GM21825 (cell line): ENCODE measurements around the gene HOXA3.

ENCODE experiments used
- ATAC-seq: cut with Tn5 transposase; IDR thresholded peaks from one replicate; pipeline ENCODE4 v1.9.1; 2021; ENCODE audit warnings: mild to moderate bottlenecking, moderate library complexity; ENCODE audit not compliant: unreplicated experiment

HOXA3 gene

DNA sequence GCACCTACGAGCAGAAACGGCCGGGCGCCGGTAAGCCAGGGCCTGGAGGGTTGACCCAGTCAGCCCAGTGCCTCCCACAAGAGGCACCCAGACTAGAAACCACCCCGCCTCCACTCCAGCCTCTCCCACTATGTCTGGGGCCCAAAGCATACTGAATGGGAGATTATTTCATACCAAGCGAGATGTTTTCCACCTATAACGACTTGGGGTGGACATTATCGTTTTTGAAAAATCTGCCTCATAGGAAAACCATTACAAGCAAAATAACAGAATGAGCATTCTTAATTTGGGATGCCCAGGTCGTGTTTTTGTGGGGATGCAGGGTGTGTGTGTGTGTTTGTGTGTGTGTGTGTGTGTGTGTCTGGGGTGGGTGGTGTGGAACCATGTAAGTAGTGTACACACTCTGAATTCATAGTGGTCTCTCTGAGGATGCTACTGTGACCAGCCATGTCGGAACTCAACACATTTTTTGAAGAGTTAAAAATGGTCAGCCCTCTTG lies 6.4 kb downstream of the HOXA3 start:
- no peak for ATAC-seq

DNA sequence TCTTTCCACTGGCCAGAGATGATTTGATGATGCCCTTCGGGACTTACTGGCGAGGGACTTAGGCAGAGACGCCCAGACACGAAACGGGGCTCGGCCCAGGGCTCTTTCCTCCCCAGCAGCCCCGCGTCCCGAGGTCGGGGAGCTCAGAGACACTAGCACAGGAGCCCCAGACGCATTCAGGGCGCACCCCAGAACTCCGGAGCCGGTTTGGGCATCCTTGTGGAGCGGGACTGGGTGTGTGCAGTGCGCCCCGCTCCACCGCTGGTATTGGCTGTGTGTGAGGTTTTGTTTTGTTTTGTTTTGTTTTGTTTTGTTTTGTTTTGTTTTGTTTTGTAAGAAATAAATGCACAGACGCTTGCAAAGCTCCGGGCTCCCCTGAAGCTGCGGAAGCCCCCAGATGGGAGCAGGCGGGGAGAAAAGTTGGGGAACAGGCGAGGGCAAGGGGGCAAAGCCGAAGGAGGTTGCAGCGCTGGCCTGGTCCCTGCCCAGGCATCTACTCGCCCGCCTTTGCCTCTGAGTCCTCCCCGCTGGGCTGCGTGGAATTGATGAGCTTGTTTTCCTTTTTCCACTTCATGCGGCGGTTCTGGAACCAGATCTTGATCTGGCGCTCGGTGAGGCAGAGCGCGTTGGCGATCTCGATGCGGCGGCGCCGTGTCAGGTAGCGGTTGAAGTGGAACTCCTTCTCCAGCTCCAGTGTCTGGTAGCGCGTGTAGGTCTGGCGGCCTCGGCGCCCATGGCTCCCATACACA lies 7.0 kb downstream of the HOXA3 start:
- no peak for ATAC-seq

DNA sequence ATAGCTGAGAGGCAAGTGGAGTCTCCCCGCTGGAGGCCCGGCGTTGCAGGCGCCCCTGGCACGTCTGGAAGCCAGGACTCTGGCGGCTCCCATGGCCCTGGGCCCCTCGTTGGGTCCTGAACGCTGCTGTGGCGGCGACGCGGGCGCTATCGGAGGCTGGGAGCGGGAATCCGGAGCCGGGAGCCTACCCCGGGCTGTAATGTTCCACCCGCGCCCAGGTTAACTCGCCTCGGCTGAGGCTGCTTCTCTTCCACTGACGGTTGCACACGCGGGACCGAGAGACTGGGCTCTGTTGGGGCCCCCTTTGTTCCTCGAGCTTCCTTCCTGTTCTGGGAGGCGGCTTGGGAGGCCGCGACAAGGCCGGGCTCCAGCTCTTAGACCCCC lies 7.6 kb downstream of the HOXA3 start:
- no peak for ATAC-seq

DNA sequence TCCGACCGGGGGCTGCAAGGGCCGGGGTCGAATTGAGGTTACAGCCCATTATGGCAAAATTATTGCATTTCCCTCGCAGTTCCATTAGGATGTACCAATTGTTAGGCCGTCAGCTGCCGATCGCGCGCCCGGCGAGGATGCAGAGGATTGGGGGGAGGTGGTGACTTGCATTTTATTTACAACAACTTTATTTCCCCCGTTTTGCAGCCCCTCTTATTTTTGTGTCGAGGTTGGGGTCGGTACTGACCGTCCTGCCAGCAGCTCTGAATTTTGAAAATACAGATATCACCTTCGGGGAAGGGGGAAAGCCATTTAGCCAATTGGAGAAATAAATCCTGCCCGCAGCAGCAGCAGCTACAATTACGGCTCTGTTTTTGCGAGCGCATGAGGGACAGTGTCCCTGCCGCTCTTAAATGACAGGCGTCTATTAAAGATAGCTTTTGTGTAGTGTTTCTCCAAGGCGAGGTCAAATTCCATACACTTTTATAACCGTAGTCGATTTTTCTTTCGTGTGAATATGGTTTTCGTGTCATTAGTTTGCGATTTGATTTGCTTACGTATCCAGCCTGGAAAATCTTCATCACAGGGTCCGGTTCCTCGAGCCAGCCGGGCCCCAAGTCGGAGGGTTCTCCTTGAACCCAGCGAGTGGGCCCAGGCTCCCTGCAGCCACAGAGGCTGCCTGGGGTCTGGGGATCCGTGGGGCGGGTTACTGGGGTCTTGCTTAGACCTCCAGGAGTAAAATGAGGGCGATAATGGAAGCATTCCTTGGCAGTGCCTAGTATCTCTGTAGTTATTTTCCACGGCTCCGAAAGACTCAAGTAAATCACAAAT lies 8.2 kb downstream of the HOXA3 start:
- no peak for ATAC-seq

DNA sequence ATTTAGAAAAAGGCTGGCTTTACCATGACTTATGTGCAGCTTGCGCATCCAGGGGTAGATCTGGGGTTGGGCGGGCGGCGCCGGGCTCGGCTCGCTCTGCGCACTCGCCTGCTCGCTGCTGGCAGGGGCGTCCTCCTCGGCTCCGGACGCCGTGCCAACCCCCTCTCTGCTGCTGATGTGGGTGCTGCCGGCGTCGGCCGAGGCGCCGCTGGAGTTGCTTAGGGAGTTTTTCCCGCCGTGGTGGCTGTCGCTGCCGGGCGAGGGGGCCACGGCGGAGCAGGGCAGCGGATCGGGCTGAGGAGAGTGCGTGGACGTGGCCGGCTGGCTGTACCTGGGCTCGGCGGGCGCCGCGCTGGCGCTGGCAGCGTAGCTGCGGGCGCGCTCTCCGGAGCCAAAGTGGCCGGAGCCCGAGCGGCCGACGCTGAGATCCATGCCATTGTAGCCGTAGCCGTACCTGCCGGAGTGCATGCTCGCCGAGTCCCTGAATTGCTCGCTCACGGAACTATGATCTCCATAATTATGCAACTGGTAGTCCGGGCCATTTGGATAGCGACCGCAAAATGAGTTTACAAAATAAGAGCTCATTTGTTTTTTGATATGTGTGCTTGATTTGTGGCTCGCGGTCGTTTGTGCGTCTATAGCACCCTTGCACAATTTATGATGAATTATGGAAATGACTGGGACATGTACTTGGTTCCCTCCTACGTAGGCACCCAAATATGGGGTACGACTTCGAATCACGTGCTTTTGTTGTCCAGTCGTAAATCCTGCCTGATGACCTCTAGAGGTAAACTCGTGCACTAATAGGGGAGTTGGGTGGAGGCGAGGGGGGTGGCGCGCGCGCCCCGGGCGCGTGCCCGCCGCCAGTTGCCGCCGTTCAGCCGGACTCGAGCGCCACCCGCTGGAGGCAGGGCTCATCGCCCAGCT lies 9.1 kb downstream of the HOXA3 start, which contains the start of gene HOXA5:
TSS of gene HOXA5 (minus strand) at position 659 of the 927 bp plus-strand sequence. CDS start at position 585, 74 bp downstream.
- no peak for ATAC-seq

DNA sequence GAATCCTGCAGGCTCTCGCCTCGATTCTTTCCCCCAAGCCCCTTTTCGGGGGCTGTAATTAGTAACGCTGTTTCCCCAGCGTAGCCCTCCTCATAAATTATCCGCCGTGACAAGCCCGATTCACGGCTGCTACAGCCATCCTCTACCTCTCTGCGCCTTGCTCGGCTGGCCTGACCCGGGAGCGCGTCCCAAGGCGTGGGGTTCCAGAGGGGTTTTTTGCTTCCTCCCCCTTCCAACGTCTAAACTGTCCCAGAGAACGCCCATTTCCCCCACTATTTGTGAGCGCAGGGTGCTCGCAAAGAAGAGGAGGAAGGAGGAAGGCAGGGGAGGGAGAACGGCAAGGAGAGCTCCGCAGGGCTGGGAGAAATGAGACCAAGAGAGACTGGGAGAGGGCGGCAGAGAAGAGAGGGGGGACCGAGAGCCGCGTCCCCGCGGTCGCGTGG lies 9.8 kb downstream of the HOXA3 start:
- ATAC-seq, result no peak

DNA sequence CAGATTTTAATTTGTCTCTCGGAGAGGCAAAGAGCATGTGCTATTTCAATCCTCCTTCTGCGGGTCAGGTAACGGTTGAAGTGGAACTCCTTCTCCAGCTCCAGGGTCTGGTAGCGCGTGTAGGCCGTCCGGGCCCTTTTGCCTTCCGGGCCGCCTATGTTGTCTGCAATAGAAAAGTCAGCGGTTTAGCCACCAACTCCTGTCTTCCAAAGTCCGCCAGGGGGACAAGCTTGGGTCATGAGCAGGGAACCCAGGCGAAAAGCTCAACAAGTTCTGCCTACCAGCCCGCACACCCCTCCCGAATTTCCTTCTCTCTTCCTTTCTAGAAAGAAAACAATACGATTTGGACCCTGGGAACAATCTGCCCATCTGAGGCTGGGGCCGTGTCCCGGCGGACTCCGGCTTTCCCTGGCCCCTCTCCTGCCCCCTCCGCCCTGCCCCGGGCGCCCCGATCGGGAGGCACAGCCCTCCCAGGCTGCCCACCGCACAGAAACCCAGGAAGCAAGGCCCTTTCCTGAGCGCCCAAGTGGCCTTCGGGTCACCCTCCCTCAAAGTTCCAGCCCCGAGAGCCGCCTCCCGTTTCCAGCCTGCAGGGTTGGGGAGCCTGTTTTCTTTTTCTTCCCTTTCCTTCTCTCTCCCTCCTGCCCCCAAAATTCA lies 10.3 kb downstream of the HOXA3 start:
- no peak for ATAC-seq

DNA sequence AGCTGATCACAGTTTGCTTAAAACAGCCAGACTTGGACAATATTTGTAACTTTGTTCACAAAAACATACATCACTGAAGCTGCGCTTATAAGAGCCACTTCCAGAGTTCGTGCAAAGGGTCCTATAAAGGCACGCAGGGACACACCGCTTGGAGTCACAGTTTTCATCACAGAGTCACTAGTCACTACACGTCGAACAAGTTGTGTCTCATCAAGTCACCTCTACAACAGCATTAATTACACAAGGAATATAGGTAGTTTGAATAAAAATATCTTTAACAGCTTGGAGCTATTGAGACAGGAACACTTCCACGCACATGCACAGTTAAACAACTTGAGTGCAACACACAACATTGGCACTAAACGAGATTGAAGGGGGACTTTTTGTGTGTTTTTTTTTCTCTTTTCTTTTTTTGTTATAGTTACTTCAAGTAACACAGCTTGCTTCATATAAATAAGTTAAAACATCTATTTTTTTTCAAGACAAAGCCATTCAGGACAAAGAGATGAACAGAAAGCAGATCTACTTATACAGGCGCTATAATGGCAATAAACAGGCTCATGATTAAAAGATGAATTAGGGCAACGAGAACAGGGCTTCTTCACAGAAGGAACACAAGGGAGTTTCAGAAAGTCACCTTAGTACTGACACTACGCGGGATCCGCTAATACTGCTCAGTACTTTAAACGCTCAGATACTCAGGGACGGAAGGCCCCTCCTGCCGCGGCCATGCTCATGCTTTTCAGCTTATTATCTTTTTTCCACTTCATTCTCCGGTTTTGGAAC lies 11.1 kb downstream of the HOXA3 start:
- no peak for ATAC-seq

DNA sequence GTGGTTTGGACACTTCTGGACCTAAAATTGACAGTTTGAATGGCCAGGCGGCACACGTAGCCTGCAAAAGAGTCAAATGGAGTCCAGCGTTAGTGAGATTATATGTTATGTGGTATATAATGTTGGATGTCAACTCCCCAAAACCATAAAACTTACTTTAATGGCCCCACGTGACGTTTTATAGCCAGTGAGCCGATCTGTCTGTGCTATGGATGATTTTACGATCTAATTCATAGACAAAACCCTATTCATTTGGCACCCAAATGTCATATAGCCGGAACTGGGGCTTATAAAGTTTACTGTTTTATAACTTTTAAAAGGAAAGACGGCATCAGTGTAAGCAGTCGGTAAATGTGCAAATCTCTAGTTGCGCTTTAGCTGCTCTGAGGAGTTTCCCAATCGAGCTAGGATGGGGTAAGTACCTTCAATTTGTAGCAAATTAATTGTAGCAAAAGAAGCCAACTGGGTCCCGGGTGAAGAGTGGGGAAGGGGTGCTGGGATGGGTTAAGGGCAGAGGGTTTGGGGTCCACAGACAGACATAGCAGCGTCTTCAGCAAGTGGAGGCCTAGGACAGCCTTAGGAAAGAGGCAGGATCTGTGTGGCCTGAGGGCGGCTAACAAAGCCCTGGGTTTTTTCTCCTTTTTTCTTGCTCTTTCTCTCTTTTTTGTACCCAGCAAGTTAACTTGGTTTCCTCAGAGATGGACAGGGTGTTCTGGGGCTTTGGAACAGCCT lies 12.1 kb downstream of the HOXA3 start:
- no peak for ATAC-seq

DNA sequence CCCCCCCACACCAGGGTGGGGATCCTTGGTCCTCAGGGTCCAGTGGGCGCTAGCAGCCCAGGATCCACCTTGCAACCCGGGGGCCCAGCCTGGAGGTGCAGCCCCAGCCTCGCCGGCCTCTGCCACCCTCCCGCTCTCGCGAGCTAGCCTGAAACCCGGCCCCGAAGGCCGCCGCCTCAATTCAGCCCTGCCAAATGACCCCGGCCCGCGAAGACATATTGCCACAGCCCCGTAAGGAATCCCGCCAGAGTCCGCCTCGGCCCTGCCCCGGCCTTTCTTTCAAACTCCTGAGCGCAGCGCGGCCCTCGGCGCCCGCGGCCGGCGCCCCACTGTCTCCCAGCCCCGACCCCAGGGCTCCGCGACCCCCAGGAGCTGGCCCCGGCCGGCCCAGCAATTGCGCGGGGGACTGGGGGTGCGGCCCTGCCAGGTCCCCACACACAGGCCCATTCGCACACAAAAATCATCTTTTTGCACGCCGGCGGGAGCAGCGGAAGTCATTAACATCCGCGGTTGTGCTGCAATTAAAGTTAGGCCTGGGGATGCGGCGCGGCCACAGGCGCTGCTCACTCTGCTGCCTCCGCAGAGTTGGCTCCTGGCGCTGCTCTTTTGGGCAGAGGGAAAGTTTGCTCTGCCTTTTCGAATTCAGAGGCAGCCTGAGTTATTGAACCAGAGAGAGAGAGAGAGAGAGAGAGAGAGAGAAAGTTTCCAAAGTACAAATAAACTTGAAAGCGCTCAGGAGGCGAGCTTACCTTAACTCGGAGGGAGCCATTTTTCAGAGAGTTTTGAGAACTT lies 12.9 kb downstream of the HOXA3 start:
- no peak for ATAC-seq

DNA sequence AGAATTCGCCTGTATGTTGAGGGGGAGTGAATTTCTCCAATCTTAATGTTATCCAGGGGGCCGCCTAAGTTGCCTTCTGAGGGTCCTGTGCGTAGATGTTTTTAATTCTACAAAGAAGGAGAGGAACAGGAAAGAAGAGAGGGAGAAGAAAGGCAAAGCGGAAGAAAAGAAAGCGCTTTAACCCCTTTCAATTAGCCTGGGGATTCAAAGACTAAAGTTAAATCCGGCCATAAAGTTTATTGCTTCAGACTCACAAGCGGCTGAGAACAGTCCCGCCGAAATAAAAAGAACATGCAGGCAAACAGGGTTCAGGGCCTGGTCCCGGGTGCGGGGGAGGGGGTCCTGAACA lies 13.4 kb downstream of the HOXA3 start:
- no peak for ATAC-seq

DNA sequence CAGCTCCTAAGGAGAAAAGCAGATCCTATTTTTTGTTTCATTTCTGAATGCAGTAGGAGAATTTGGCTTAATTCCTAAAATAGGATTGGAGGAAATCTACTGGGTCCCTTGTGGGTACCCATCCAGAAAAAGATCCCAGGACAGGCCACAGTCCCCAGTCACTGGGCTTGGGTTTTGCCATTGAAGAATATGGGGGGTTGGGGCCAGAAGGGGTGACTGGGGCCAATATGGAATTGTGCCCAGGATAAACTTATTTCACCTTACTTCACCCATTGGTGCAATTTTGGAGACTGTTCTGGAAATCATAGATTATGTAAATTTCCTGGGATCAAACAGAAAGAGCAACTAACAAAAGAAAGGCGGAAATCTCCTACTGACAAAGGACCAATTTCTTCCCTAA lies 13.9 kb downstream of the HOXA3 start:
- ATAC-seq, result no peak

DNA sequence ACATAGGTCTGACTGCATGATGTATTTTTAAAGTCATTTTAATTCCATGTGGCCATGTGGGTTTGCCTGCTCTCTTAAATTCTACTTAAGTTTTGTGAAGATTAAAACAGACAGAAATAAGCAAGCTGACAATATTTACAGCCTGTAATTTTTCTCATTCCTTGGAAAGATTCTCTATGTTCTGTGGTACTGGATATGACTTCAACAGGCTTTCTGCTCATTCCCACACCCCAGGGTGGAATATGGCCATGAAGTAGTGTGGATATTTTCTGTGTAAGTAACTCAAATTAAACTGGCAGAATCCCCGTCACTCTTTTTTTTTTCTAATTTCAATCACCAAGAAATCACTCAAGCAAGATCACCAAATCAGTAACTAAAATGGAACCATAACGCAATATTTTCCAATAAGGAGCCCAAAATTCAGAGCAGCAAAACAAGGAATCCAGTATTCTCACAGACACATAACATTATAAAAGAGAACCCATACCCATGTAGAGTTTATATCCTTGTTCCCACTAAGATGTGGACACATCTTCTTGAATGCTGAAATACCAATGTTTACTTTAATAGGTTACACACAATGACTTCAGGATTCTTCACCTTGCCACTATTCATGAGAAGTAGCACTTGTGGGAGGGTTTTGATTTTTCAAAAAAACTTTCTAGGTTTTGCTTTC lies 14.6 kb downstream of the HOXA3 start:
- no peak for ATAC-seq

DNA sequence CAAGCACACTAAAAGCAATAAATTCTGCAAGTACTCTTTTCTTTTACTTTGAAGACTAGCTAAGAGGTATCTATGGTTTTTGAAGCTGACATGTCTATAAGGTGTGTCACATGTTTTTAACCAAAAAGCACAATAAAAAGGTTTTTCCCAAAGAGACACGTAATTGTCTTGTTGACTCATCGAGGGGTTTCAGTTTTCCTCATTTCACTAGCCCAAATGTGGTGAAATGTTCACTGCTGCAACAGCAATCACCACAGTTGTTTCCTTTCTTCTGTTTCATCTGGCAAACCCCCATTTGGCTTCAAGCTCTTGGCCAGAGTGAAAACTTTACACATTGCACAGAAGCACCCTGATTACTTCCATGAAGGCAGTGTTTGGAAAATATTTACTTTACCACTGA lies 18.0 kb downstream of the HOXA3 start:
- no peak for ATAC-seq

DNA sequence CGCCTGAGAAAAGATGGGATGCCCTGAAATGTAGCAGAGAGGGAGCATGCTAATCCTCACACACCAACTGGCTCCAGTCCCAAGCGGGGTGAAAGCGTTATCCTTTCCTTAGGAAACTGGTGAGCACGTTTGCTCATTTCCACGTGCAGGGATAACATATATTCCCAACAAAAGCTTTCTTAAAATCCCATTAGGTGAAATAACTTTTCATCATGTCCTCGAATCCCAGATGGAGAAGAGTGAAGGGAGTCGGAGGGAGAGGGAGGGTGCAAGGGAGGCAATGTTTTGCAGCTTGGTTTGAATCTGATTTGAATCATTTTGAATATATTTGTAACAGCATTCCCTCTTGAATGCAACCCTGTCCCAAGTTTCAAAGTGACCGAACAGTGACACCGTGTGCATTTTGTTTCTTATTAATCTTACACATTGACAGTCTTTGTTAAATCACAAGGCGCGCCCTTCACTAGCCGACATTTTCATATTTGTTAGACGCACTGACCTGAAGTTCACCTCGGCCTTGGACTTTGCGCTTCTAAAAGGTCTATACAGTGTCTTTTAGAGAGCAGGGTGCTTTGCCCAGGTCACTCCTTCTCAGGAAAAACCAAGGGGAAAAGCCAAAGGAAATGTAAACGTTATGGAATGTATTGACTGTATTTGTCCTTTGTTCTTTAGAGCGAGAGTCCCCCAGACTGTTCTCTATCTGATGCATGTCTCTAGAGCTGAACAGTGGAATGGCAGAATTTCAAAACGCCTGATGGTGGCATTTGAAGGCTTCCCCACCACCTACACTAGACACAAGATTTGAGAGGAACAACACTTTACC lies 18.8 kb downstream of the HOXA3 start:
- ATAC-seq, result no peak

DNA sequence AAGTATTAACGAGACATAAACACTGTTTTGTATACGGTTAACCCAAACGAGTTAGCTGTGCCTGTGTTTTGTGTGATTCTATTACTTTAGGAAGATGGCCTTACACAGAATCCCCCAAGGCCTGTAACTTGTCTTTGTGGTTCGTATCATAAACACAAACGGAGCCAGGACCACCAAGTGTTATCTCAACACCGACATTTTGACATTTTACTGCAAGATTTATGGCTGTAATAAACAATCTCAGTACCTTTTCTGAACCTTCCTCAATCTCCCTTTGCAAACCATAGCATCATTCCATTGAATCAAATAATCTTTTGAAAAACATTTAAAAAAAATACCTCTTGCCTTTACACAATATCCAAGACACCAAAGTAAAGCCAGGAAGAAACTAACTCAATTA lies 19.4 kb downstream of the HOXA3 start:
- ATAC-seq, result no peak

DNA sequence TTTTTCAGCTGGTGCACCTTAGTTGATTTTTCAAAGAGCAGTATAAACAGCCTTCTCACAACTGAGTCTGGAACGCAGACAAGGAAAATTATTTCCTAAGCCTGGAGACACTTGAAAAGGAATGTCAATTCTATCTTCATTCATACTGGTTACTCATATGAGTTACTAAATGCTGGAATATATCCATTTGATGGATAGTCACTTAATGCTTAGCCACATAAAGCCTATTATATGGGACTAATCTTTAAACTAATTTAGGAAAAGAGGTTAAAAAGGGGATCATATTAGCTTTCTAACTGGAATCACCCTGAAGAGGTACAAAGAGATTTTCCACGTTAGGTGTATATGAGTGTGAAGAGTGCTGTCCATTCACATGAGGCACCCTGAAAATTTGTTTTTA lies 20.2 kb downstream of the HOXA3 start:
- no peak for ATAC-seq
